ENCODE data around the gene OSBP2. TPM values are rescaled to one million over a fixed set of nuclear protein-coding genes. Genes with fewer than 3 reads are reported as not detected.

OSBP2 gene
- total and polyA plus RNA-seq, 10 of the 15 experiments (the other 5 are each of a cell fraction or from before 2014, with no cell fraction given) = 0.11 to 7.7 (median 3.6) TPM

GRCh38 chr22:30934053-30934452, 239.4 kb downstream of the OSBP2 start:
- Histone ChIP-seq H3K4me2 (ENCODE audit: control insufficient read depth, insufficient read depth) (no peak overlapping the region), H3K27ac (ENCODE audit: control insufficient read depth, insufficient read depth) (no peak overlapping the region), H3K36me3 (ENCODE audit: control insufficient read depth in 2 of 2, insufficient read depth in 2 of 2, low read length in 1 of 2) (peaks cover 34 to 42% of the 10 kb centered on the region in 2 experiments), H3K9me3 (replicated peaks; ENCODE audit: control insufficient read depth, insufficient read depth, low read length) (no peaks in the 10 kb centered on the region), H3K79me2 (ENCODE audit: control insufficient read depth, insufficient read depth, low read length) (no peaks in the 10 kb centered on the region), H3K4me3 (no peak overlapping the region), H3K9ac (ENCODE audit: control insufficient read depth, insufficient read depth, low read length) (no peak overlapping the region), H3K27me3 (replicated peaks in 1 of 2; ENCODE audit: control insufficient read depth in 2 of 2, insufficient read depth in 2 of 2, low read length in 1 of 2) (no peaks in the 10 kb centered on the region), H2AFZ (ENCODE audit: control insufficient read depth, low read depth, low read length) (no peak overlapping the region), H3K4me1 (ENCODE audit: control insufficient read depth, insufficient read depth, low read length) (no peaks in the 10 kb centered on the region), H4K20me1 (ENCODE audit: control insufficient read depth, insufficient read depth) (no peaks in the 10 kb centered on the region)
- BruUV-seq (replicated peaks) = no TSS peak
- CTCF ChIA-PET = interaction anchor here (0.9 kb wide), 1 partner anchor 13 kb away, joined by 3 read pairs; no protein-coding TSS in a partner anchor
- 98% methylated on average over 8 of the region's 8 CpGs for WGBS (ENCODE audit: insufficient coverage, insufficient replicate concordance, low lambda C conversion rate, missing lambda C conversion rate)
- TF ChIP-seq SRF (IDR thresholded peaks at IDR 0.05; ENCODE audit: low read depth in 2 of 2, low read length in 2 of 2) (no peak), SIN3A (IDR thresholded peaks at IDR 0.05; ENCODE audit: low read depth, low read length) (no peak), KAT2A (conservative IDR thresholded peaks at IDR 0.05; ENCODE audit: control insufficient read depth, low read depth, low read length) (no peak), MYC (IDR thresholded peaks at IDR 0.05; ENCODE audit: insufficient read depth, insufficient read length, insufficient replicate concordance, low read length, severe bottlenecking) (no peak), MTA3 (IDR thresholded peaks at IDR 0.05; ENCODE audit: borderline replicate concordance, low read length) (no peak), NR2F1 (conservative IDR thresholded peaks at IDR 0.05) (no peak), ZBTB11 (CRISPR knock-in tag; IDR thresholded peaks at IDR 0.05) (no peak), PML (IDR thresholded peaks at IDR 0.05; ENCODE audit: low read length) (no peak), IKZF1 (conservative IDR thresholded peaks at IDR 0.05) (no peak), CBX5 (IDR thresholded peaks at IDR 0.05; ENCODE audit: low read depth) (no peak), MEF2B (IDR thresholded peaks at IDR 0.05; ENCODE audit: partially characterized antibody, poor library complexity, severe bottlenecking) (no peak), YBX1 (IDR thresholded peaks at IDR 0.05) (no peak), RAD51 (IDR thresholded peaks at IDR 0.05) (no peak)
- TF ChIP-seq, protein P1, sequence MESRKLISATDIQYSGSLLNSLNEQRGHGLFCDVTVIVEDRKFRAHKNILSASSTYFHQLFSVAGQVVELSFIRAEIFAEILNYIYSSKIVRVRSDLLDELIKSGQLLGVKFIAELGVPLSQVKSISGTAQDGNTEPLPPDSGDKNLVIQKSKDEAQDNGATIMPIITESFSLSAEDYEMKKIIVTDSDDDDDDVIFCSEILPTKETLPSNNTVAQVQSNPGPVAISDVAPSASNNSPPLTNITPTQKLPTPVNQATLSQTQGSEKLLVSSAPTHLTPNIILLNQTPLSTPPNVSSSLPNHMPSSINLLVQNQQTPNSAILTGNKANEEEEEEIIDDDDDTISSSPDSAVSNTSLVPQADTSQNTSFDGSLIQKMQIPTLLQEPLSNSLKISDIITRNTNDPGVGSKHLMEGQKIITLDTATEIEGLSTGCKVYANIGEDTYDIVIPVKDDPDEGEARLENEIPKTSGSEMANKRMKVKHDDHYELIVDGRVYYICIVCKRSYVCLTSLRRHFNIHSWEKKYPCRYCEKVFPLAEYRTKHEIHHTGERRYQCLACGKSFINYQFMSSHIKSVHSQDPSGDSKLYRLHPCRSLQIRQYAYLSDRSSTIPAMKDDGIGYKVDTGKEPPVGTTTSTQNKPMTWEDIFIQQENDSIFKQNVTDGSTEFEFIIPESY (IDR thresholded peaks at IDR 0.05) = no peak
- RAD21 ChIA-PET (ENCODE audit: unreplicated experiment) = no interaction called here
- SMC1A ChIA-PET (ENCODE audit: uncharacterized antibody, unreplicated experiment) = no interaction called here
- in situ Hi-C loops (cut with MboI) = no loop called here
- POLR2A ChIA-PET = no interaction called here
- FAIRE-seq = no peak
- DNase-seq (ENCODE audit: low read depth, low spot score) = no peak
- intact Hi-C loops (cut with micrococcal nuclease; ENCODE audit: unreplicated experiment) = no loop called here
- ATAC-seq = no peak
